Liver (tissue), 3 donors: ENCODE data around the gene RNF149.

Experiments used
- ATF3 ChIP-seq: IDR thresholded peaks from 2 replicates; pipeline ENCODE4 v1.6.1; 2016; ENCODE audit warnings: antibody characterized with exemption
- CTCF ChIP-seq: fragments of 150-350 bp; IDR thresholded peaks from 2 replicates; pipeline ENCODE4 v1.5.1; 2017; ENCODE audit warnings: improper control_type of control experiment, low read depth, low read length; ENCODE audit not compliant: missing input control
- FOXA1 ChIP-seq: IDR thresholded peaks from 2 replicates; pipeline ENCODE4 v1.6.1; 2016; ENCODE audit warnings: antibody characterized with exemption
- JUND ChIP-seq, 2 donors: IDR thresholded peaks; 2 replicates each; pipeline ENCODE4 v1.6.1; 2016; ENCODE audit warnings: antibody characterized with exemption in 2 of 2
- MAX ChIP-seq: IDR thresholded peaks from 2 replicates; pipeline ENCODE4 v1.6.1; 2016; ENCODE audit warnings: antibody characterized with exemption
- REST ChIP-seq: IDR thresholded peaks from 2 replicates; pipeline ENCODE4 v1.6.1; 2016; ENCODE audit warnings: antibody characterized with exemption, mild to moderate bottlenecking
- SP1 ChIP-seq: IDR thresholded peaks from 2 replicates; pipeline ENCODE4 v1.6.1; 2018; ENCODE audit warnings: antibody characterized with exemption, mild to moderate bottlenecking
- TAF1 ChIP-seq: conservative IDR thresholded peaks from 2 replicates; pipeline ENCODE4 v1.6.1; 2016; ENCODE audit warnings: antibody characterized with exemption, mild to moderate bottlenecking
- YY1 ChIP-seq: IDR thresholded peaks from 2 replicates; pipeline ENCODE4 v1.6.1; 2016; ENCODE audit warnings: antibody characterized with exemption, mild to moderate bottlenecking
- ZBTB33 ChIP-seq: IDR thresholded peaks from 2 replicates; pipeline ENCODE4 v1.6.1; 2016; ENCODE audit warnings: antibody characterized with exemption
- donor health status: healthy.
- donor health status: healthy.

- TF ChIP-seq CTCF (no peak), REST (no peak), JUND (IDR thresholded peaks at IDR 0.05) (no peak), ATF3 (no peak), SP1 (no peak), ZBTB33 (no peak), FOXA1 (no peak), YY1 (no peak), MAX (no peak), TAF1 (no peak)
These were observed 42.5 kb downstream of the RNF149 start for GRCh38 chr2:101265893-101266499.
